Calu3 (cell line): Measurements from ENCODE around the gene PSTPIP2. TPM values are rescaled to one million over a fixed set of nuclear protein-coding genes. Genes with fewer than 3 reads are reported as not detected.

ENCODE experiments used
- BruUV-seq: library from RNA; stranded (reverse); fragments of 400-500 nt; replicated peaks from 2 replicates; lab custom pipeline; 2021; lab: Mats Ljungman, UMichigan
- CTCF ChIA-PET: fragments of 300-600 bp; sonication (Branson Sonifier 250); formaldehyde crosslinking; loops from one replicate; lab custom pipeline; 2022; ENCODE audit warnings: antibody characterized with exemption; lab: Charles Lee
- DNase-seq: peaks from one replicate; pipeline ENCODE4 v3.0.0; 2022
- H3K27ac Mint-ChIP-seq: one replicate; pipeline ENCODE4 v1.8.0; 2022; ENCODE audit warnings: mixed read lengths; ENCODE audit not compliant: unreplicated experiment
- H3K27me3 Mint-ChIP-seq: one replicate; pipeline ENCODE4 v1.8.0; 2022; ENCODE audit warnings: mixed read lengths; ENCODE audit not compliant: unreplicated experiment
- H3K36me3 Mint-ChIP-seq: one replicate; pipeline ENCODE4 v1.8.0; 2022; ENCODE audit warnings: mild to moderate bottlenecking, moderate library complexity, mixed read lengths; ENCODE audit not compliant: insufficient read depth, unreplicated experiment
- H3K4me1 Mint-ChIP-seq: one replicate; pipeline ENCODE4 v1.8.0; 2022; ENCODE audit warnings: mild to moderate bottlenecking, low read depth, mixed read lengths; ENCODE audit not compliant: unreplicated experiment
- H3K4me3 Mint-ChIP-seq: one replicate; pipeline ENCODE4 v1.8.0; 2022; ENCODE audit warnings: mild to moderate bottlenecking, low read depth, moderate library complexity, mixed read lengths; ENCODE audit not compliant: unreplicated experiment
- H3K9me3 Mint-ChIP-seq: one replicate; pipeline ENCODE4 v1.8.0; 2022; ENCODE audit warnings: low read depth, mixed read lengths; ENCODE audit not compliant: unreplicated experiment
- CTCF ChIP-seq: fragments of 200-600 bp; IDR thresholded peaks from one replicate; pipeline ENCODE4 v1.8.0; 2022; ENCODE audit warnings: antibody characterized with exemption; ENCODE audit not compliant: unreplicated experiment
- intact Hi-C: fragments of 100-400 bp; cut with micrococcal nuclease; formaldehyde crosslinking; loops from one replicate; pipeline ENCODE4 v1.10.0; 2022; ENCODE audit not compliant: unreplicated experiment
- total RNA-seq: library from RNA; stranded (reverse); gene quantifications from 2 replicates; pipeline ENCODE4 v1.2.3, GENCODE V29; 2022

PSTPIP2 gene
- total RNA-seq, 1 experiment from 2014 or later = 2.6 TPM

- H3K4me3 Mint-ChIP-seq = no peak overlapping the region
- no peak for DNase-seq
- no TSS peak for BruUV-seq
- CTCF ChIA-PET = interaction anchor here (0.5 to 0.6 kb wide), 2 partner anchors 94 to 1937 kb away, joined by 3 to 4 read pairs; no protein-coding TSS in a partner anchor
- no peak for TF ChIP-seq CTCF
- H3K9me3 Mint-ChIP-seq = no peaks in the 10 kb centered on the region
- intact Hi-C loops = no loop called here
- H3K27me3 Mint-ChIP-seq = no peaks in the 10 kb centered on the region
- no peak overlapping the region for H3K27ac Mint-ChIP-seq
- H3K36me3 Mint-ChIP-seq = peaks cover 18% of the 10 kb centered on the region
- peaks cover 18% of the 10 kb centered on the region for H3K4me1 Mint-ChIP-seq
Measured at GRCh38 chr18:46068763-46069162, 3.3 kb downstream of the PSTPIP2 start.

- DNase-seq = no peak
- H3K27me3 Mint-ChIP-seq = no peaks in the 10 kb centered on the region
- H3K4me3 Mint-ChIP-seq = no peak overlapping the region
- TF ChIP-seq CTCF = no peak
- no TSS peak for BruUV-seq
- H3K4me1 Mint-ChIP-seq = peaks cover 14% of the 10 kb centered on the region
- H3K36me3 Mint-ChIP-seq = peaks cover 12% of the 10 kb centered on the region
- CTCF ChIA-PET = interaction anchor here (0.7 kb wide), 1 partner anchor 125 kb away, joined by 4 read pairs; no protein-coding TSS in a partner anchor
- intact Hi-C loops = no loop called here
- no peak overlapping the region for H3K27ac Mint-ChIP-seq
- no peaks in the 10 kb centered on the region for H3K9me3 Mint-ChIP-seq
Measured at GRCh38 chr18:46067438-46068007, 4.5 kb downstream of the PSTPIP2 start.

- DNase-seq = no peak
- H3K36me3 Mint-ChIP-seq = no peaks in the 10 kb centered on the region
- H3K9me3 Mint-ChIP-seq = no peaks in the 10 kb centered on the region
- CTCF ChIA-PET = interaction anchor here (0.5 kb wide), 1 partner anchor 291 kb away, joined by 3 read pairs; no protein-coding TSS in a partner anchor
- BruUV-seq = no TSS peak
- H3K27ac Mint-ChIP-seq = no peak overlapping the region
- no peak overlapping the region for H3K4me3 Mint-ChIP-seq
- TF ChIP-seq CTCF = no peak
- no peaks in the 10 kb centered on the region for H3K4me1 Mint-ChIP-seq
- intact Hi-C loops = no loop called here
- no peaks in the 10 kb centered on the region for H3K27me3 Mint-ChIP-seq
Measured at GRCh38 chr18:46062781-46063180, 9.3 kb downstream of the PSTPIP2 start.

GRCh38 chr18:46061796-46062195, 10.3 kb downstream of the PSTPIP2 start:
- no peak overlapping the region for H3K27ac Mint-ChIP-seq
- no peaks in the 10 kb centered on the region for H3K27me3 Mint-ChIP-seq
- H3K36me3 Mint-ChIP-seq = no peaks in the 10 kb centered on the region
- CTCF ChIA-PET = no interaction called here
- no peak overlapping the region for H3K4me3 Mint-ChIP-seq
- no peak for DNase-seq
- intact Hi-C loops = no loop called here
- H3K4me1 Mint-ChIP-seq = no peaks in the 10 kb centered on the region
- no peak for TF ChIP-seq CTCF
- no peaks in the 10 kb centered on the region for H3K9me3 Mint-ChIP-seq
- no TSS peak for BruUV-seq
